Suppressor macrophage treated with lipopolysaccharide for 4 hours (primary cell): ENCODE data around the gene SLCO2B1.

Experiments used
- DNase-seq: peaks from one replicate; pipeline ENCODE4 v3.0.0-alpha.2; 2020

SLCO2B1 gene

DNA sequence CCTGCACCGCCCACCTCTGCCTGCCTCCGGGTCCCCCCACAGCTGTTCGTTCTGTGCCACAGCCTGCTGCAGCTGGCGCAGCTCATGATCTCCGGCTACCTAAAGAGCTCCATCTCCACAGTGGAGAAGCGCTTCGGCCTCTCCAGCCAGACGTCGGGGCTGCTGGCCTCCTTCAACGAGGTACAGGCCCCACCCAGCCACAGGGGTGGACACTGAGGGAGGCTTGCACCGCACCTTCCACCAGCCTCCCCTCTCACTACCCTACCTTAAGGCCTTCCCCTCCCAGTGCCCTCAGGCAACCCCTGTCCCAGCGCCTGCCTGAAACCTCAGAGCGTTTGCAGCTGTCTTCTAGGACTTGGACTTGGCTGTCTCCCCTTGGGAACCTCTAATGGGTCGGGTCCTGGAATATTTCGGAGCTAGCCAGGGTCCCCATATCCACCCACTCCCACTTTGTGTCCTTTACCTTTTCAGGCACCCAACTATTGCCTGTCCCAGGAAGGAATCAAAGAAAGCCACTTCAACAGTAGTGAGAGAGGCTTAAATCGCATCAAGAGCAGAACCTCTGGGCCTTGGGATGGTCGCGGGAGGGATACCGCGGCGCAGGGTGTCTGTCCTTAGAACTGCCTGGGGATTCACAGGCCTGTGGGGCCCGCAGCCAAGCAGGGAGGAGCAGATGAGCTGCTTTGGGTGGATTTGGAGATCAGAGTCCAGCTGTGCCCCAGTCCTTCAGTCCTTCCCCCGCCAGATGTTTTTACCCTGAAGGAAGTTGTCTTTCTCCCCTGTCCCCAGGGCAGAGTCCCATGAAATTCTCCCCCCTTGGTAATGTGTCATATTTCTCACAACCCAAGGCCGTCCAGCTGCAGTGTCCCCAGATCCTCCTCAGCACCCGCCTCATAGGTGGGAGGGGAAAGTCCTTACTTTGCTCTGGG is 13.3 kb downstream of the SLCO2B1 start:
- DNase-seq = no peak

DNA sequence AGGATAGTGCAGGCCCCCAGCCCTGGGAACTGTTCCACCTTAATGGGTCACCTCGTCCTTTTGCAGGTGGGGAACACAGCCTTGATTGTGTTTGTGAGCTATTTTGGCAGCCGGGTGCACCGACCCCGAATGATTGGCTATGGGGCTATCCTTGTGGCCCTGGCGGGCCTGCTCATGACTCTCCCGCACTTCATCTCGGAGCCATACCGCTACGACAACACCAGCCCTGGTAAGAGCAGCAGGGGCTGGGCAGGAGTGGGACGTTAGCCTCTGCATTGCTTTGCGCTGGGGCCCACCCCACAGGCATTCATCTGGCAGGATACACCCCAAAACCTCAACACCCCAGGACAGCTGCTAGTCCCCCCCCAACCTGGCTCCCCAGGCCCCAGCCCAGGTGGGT is 14.8 kb downstream of the SLCO2B1 start:
- DNase-seq = no peak

DNA sequence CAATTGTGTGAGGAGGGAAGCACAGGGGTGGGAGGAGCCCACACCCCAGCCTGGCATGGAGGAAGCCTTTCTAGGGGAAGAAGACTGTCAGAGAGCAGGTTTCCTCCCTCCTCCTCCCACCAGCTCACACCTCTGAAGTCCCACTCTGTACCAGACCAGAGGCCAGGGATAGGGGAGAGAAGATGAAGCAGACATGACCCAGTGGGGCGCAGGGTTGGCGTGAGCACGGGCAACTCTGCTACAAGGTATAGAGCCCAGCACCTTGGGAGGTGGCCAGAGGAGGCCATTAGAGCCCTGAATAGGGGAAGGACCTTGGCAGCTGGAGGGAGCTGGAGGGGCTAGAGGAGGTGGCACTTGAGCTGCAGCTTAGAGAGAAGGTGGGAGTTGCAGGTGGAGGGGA is 15.9 kb downstream of the SLCO2B1 start:
- no peak for DNase-seq

DNA sequence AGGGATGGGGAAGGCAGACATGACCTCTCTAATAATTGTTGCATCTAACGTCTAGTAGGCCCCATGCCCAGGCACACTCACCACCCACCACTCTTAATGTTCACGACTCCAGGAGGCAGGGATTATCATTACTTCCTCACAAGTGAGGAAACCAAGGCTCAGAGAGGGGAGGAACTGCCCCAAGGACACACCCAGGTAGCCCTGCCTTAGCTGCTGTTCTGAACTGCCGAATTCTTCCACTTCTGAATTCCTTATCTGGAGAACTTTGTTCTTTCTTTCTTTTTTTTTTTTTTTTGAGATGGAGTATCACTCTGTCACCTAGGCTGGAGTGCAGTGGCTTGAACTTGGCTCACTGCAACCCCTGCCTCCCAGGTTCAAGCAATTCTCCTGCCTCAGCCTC is 16.7 kb downstream of the SLCO2B1 start:
- no peak for DNase-seq

DNA sequence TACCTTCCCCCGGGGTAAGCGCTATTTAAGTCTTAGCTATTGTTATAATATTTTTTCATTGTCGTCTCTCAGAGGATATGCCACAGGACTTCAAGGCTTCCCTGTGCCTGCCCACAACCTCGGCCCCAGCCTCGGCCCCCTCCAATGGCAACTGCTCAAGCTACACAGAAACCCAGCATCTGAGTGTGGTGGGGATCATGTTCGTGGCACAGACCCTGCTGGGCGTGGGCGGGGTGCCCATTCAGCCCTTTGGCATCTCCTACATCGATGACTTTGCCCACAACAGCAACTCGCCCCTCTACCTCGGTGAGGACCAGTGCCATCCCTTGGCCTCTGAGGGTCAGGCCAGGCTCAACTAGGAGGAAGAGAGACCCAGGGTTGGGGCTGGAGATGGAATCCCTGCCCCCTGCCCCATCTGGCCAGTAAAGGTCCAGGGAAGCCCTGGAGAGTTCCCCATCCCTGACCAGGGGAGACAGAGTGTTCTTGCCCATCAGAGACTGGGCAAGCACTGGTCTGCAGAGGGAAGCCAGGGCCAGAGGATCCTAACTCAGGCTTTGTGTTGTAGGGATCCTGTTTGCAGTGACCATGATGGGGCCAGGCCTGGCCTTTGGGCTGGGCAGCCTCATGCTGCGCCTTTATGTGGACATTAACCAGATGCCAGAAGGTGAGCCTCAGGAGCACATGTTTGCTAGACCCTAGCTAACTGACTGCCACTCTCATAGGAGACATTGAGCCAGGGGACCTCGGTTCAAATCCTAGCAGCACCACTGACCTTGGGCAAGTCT is 18.4 kb downstream of the SLCO2B1 start:
- DNase-seq = no peak

DNA sequence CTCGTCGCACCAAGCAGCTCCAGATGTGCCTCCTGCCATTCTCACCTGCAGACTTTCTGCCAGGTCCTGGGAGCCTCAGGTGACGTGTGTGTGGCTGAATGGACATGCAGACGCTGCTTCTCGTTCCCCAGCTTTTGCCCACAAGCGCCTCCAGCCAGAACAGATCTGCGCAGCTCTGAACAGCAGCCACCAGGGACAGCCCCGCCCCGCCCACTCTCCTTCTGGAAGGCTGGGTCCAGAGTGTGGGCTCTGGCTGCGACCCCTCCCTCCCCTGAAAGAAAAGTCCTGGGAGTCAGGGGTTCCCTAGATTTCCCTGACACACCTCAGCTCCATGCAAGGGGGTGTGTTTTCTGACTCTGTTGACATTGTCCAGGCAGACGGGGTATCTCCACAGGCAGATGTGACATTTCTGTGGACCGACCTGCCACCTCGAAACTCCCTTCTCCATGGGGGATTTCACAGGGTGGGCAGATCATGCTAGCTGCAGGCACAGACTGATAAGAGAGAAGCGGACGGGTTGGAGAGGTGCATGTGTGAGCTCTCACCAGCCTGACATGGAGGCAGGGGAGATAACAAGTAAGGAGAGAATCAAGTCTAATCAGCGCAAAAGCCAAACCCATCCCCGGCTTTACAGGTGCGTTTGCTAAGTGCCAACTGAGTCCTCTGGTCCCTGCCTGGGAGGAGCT is 19.8 kb downstream of the SLCO2B1 start:
- no peak for DNase-seq

DNA sequence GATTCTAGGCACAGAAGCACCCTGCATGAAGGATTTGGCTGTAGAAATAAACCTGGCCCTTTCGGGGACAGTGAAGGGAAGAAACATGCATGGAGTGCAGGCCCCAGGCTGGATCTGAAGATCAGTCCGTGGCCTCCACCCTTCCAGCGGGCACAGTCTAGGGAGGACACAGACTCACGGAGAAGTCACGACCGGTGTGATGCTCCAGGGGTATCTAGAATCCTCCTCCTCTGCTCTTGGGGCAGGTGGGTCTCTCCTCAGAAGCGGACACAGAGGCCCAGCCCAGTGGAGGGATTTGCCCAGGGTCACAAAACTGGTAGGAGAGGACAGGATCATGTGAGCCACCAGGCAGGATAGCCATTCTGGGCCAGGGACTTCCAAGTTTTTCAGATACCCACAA is 22.4 kb downstream of the SLCO2B1 start:
- no peak for DNase-seq

DNA sequence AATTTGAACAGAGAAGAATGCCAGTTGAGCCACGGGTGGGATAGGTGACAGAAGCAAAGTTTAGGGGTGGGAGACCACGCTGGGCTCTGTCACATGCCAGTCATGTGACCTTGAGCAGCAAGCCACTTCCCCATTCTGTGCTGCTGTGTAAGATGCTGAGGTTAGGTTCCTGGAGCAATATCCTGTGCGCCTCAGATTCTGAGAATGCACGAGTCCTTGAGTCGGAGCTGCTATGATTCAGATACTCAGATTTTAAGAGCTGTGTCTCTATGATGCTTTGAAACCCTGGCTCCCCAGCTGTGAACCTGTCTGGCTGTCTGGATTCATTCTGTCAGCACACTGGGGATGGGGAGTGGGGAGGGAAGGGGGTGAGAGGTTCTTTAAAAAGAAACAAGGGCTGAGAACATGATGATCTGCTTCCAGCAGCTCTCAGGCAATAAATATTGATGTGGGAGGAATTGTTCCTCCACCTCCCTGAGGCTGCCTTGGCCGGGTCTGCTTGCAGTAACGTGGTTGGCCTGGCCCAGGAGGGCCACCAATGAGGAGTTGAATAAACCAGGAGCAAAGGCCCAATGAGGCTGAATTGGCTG is 24.0 kb downstream of the SLCO2B1 start:
- peak; percentile 93 for DNase-seq

DNA sequence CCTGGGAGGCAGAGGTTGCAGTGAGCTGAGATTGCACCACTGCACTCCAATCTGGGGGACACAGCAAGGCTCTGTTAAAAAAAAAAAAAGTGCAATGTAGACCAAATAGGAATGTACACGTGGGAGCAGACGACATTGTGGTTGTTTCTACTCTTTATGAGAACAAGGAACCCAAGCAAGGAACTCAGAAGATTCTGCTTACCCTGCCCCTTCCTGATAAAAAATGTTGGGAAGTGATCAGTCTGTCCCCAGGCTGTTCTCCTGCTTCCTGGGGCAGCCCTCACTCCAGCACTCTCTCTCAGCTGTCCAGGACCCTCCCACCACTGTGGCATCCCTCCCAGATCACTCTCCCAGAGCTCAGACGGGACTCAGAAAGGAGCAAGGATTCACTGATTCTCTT is 31.8 kb downstream of the SLCO2B1 start:
- DNase-seq = no peak

DNA sequence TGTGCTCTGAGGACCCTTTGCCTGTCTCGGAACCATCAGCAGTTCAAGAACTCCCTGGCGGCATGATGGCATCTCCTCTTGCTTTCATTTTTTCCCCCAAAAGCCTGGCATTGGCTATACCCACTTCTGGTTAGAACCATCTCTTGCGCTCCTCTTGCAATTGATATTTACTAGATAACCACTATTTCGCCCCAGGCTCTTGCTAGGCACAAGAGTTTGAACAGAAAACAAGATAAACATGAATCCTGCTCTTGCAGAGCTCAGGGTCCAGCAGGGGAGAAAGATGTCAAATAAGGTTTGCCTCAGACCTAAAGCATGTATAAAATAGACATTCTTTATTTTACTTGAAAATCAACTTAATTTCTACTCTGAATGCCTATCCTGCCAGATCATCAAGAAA is 33.1 kb downstream of the SLCO2B1 start:
- DNase-seq = no peak

DNA sequence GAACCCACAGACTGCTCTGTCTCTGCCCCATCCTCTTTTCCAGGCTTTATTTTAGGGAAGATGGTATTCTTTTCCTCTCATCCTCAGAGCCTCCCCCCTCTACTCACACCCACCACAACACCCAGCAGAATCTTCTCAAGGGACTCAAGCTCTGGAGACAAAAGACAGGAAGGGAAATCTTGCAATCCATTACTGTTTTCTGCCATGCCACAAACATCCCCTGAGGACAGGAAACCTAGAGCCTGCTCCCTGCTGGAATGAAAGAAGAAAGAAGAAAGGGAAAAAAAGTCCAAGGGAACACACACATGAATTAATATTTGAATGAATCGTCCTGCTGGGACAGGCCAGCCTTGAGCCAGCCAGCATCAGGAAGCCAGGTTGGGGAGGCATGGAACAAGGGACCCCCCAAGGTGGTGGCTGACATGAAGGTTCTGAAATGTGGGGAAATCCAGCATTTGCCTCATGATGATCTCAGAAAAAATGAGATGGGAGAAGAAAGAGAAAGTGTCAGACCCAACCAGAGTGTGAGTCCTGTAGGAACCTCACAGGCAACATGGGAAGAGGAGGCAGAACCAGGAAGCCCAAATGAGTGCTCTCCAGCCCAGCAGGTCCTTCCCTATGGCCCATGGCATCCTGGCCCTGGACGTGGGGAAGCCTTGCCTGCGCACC is 34.0 kb downstream of the SLCO2B1 start:
- peak; percentile 48 for DNase-seq

DNA sequence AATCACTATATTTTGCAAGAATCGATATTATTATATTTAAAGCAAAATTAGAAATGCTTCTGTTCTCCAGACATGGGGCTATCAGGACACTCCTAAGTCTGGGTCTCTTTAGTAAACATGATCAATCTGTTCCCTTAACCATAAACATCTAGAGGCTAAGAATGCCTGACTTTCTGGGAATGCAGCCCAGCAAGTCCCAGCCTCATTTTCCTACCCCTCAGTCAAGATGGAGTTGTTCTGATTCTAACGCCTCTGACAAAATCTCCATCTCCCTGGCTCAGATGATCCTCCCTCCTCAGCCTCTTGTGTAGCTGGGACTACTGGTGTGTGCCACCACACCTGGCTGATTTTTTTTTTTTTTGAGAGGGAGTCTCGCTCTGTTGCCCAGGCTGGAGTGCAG is 35.0 kb downstream of the SLCO2B1 start:
- DNase-seq = no peak

DNA sequence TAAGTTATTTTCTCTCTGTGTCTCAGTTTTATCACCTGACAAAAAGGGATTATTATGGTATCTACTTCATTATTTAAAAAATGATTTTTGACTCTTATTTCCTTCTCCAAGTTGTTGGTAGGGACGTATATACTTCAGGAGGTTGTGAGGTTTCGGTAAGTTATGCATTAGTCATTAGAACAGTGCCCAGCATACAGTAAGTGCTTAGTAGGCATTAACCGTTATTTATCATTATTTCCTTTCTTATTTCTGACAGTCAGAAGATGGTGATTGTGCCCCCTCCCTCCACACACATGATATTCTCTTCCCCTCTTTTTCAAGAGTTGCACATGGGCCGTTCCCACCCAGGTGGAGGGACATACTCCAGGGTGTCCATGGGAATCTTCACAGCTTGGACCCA is 36.1 kb downstream of the SLCO2B1 start:
- no peak for DNase-seq

DNA sequence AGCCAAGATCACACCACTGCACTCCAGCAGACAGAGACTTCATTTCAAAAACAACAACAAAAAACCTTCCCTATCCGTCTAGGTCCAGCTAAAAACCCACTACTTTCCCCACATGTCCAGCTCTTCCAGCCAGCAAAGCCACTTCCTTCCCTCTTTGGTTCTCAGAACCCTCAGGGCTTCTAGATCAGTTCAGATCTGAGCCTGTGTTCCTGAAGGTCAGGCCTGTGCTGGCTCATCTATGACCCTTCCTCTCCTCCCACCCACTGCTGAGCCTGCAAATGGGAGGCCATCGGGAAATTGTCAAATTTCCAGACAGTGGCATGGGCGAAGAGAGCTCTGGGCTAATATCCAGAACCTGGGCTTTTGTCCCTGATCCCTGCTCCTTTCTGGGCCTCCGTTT is 37.8 kb downstream of the SLCO2B1 start:
- peak; percentile 85 for DNase-seq

DNA sequence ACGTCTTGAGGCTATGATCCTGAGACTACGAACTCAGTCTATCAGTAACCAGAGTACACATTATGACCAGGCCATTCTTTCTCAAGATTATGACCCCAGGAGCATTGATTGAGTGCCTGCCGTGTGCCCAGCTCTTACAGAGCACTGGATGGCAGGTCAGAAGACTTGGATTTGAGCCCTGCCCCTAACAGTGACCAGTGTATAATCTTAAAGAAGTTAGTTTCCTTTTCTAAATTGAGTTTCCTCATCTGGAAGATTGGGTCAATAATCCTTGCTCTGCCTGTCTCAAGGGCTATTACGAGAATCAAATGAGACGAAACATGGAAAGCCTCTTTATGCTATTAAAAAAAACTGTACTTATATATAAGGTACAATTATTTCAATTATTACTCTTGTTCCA is 38.2 kb downstream of the SLCO2B1 start:
- DNase-seq = peak; percentile 61

DNA sequence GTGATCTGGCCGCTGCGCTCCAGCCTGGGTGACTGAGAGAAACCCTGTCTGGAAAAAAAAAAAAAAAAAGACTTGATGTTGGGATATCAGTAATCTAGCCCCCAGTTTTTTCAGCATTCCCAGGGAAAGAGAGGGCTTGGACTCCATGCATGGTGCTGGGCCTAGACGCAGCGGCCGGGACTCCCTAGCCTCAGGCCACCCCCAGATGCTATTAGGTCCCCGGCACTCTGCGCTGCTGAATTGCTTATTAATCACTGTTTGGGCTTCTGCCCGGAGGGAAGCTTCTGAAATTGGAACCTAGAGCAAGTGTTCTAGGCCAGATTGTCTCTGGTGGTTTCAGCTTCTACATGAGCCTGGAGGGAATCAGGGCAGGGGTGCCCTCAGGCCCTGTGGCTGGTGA is 39.0 kb downstream of the SLCO2B1 start:
- no peak for DNase-seq

DNA sequence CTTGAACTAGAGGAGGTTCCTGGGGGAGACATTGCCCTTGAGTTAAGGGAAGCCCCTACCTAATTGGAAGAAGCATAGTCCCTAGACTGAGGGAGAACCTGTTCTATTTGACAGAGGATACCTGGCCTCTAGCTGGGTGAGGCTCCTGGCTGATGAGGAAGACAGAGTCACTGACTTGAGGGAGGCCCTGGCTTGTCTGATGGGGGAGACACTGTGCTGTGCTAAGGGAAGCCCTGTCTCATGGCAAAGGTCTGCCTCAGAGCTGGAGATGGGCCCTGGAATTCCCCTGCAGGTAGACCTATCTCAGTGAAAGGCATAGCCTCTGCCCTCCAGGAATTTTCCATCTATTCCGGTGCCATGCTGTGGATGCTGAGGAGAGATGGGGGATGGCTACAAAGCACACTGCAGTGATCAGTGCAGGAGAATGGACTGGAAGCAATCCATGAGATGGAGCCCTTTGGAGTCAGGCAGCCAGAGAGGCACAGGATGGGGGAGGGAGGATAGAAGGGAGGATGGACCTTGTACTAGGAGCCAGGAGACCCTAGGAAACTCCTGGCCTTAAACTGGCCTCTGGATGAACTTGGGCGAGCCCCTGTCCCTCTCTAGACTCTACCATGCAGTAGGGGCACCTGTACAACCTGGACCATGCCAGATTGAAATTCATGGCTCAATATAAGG is 39.9 kb downstream of the SLCO2B1 start:
- DNase-seq = no peak

DNA sequence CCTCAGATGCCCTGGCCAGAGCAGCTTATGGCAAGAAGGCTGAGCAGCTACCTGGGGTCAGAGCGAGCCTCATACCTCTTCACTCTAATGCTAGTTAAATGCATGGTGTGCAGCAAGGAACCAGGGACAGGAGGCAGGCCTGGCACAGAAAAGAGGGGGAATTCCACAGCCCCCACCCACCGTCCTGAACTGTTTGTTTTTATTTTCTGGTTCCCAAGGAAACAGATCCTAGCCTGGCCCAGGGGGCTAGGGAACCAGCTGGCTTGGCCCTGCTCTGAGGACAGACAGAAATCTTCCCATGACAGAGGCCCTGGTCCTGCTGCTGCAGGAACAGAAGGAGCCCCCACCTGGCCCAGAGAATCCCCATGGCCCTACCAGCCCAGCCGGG is 40.4 kb downstream of the SLCO2B1 start:
- no peak for DNase-seq

DNA sequence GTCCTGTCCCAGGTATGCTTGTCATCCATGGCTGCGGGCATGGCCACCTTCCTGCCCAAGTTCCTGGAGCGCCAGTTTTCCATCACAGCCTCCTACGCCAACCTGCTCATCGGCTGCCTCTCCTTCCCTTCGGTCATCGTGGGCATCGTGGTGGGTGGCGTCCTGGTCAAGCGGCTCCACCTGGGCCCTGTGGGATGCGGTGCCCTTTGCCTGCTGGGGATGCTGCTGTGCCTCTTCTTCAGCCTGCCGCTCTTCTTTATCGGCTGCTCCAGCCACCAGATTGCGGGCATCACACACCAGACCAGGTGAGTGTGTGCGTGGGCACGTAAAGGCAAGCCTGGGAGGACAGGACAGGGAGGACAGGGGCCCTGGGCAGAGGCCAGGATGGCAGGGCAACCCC is 42.4 kb downstream of the SLCO2B1 start:
- no peak for DNase-seq

DNA sequence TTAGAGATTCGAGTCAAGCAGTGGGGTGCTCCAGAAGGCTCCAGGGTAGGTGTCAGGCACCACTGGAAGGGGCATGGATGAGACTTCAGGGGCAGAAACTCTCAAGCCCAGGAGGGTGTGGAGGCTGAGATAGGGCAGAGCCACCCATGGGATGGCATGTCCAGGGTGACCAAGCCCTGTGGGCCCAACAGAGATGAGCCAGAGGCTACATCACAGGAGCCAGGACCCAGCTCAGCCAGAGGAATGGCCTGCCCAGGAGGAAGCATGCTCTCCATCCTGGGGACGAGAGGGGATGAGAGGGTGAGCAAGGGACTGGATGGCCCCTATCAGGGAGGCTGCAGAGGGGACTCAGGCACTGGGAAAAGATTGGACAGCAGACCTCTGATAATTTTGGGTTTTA is 42.8 kb downstream of the SLCO2B1 start:
- no peak for DNase-seq

DNA sequence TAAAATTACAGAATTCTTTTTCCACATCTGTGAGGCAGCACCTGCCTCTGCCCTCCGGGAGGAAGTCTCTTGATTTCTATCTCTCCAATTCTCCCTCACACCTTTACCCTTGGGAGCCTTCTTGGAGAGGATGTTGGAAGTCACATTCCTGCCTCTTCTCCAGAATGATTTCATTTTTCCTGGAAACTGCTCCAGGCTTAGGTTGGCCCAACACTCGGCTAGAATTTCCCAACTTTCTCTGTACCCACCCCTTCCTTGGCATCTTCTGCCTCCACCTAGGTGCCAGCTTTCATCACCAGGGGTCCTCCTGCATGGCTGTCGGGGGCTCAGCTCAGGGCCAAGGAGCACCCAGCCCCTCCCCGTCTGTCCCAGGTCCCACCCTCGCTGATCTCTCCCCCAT is 43.2 kb downstream of the SLCO2B1 start:
- no peak for DNase-seq
